Measurements from ENCODE around the gene ZNF750.

GRCh38 chr17:82793974-82794630, 45.7 kb downstream of the ZNF750 start:
- TF ChIP-seq POLR2AphosphoS5 (IDR thresholded peaks at IDR 0.05; ENCODE audit: low read depth) (no peak), GABPA (IDR thresholded peaks at IDR 0.05; ENCODE audit: low read depth) (no peak), REST (IDR thresholded peaks at IDR 0.05; ENCODE audit: insufficient replicate concordance, low read depth) (no peak), SPI1 (IDR thresholded peaks at IDR 0.05; ENCODE audit: borderline replicate concordance, low read depth) (no peak)
- TF ChIP-seq, protein P1, sequence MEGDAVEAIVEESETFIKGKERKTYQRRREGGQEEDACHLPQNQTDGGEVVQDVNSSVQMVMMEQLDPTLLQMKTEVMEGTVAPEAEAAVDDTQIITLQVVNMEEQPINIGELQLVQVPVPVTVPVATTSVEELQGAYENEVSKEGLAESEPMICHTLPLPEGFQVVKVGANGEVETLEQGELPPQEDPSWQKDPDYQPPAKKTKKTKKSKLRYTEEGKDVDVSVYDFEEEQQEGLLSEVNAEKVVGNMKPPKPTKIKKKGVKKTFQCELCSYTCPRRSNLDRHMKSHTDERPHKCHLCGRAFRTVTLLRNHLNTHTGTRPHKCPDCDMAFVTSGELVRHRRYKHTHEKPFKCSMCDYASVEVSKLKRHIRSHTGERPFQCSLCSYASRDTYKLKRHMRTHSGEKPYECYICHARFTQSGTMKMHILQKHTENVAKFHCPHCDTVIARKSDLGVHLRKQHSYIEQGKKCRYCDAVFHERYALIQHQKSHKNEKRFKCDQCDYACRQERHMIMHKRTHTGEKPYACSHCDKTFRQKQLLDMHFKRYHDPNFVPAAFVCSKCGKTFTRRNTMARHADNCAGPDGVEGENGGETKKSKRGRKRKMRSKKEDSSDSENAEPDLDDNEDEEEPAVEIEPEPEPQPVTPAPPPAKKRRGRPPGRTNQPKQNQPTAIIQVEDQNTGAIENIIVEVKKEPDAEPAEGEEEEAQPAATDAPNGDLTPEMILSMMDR (IDR thresholded peaks at IDR 0.05; ENCODE audit: insufficient read depth, low read length): no peak

All from HL-60 (cell line).